Fibroblast of peridontal ligament (primary cell): ENCODE results near the gene SPOCD1.

Experiments used
- DNase-seq: peaks from one replicate; pipeline ENCODE4 v3.0.0-alpha.2; 2010; ENCODE audit errors: extremely low read depth

SPOCD1 gene

GRCh38 chr1:31787261-31787660 is 28.6 kb downstream of the SPOCD1 start:
- no peak for DNase-seq

GRCh38 chr1:31786366-31787060 is 29.3 kb downstream of the SPOCD1 start:
- DNase-seq = no peak

GRCh38 chr1:31785947-31786290 is 29.9 kb downstream of the SPOCD1 start:
- DNase-seq = no peak

GRCh38 chr1:31785020-31785946 is 30.5 kb downstream of the SPOCD1 start:
- no peak for DNase-seq

GRCh38 chr1:31784356-31785019 is 31.3 kb downstream of the SPOCD1 start:
- DNase-seq = no peak

GRCh38 chr1:31783846-31784245 is 32.0 kb downstream of the SPOCD1 start:
- DNase-seq = no peak

GRCh38 chr1:31782421-31783410 is 33.1 kb downstream of the SPOCD1 start:
- no peak for DNase-seq

GRCh38 chr1:31781756-31782371 is 34.0 kb downstream of the SPOCD1 start:
- DNase-seq = no peak

GRCh38 chr1:31781138-31781755 is 34.6 kb downstream of the SPOCD1 start:
- DNase-seq = no peak

- DNase-seq = no peak
These were observed 35.2 kb downstream of the SPOCD1 start for GRCh38 chr1:31780632-31781031.

GRCh38 chr1:31779687-31780086 is 36.1 kb downstream of the SPOCD1 start:
- DNase-seq = no peak

GRCh38 chr1:31778763-31779488 is 36.9 kb downstream of the SPOCD1 start:
- DNase-seq = no peak

GRCh38 chr1:31776516-31776915 is 39.3 kb downstream of the SPOCD1 start:
- DNase-seq = no peak

GRCh38 chr1:31776032-31776431 is 39.8 kb downstream of the SPOCD1 start:
- no peak for DNase-seq

- no peak for DNase-seq
These were observed 40.4 kb downstream of the SPOCD1 start for GRCh38 chr1:31775210-31775999.

GRCh38 chr1:31774495-31774894 is 41.3 kb downstream of the SPOCD1 start:
- no peak for DNase-seq

GRCh38 chr1:31773861-31774260 is 42.0 kb downstream of the SPOCD1 start:
- no peak for DNase-seq

GRCh38 chr1:31772669-31773248 is 43.1 kb downstream of the SPOCD1 start:
- no peak for DNase-seq
